ENCODE measurements around the gene CNDP2.

The CNDP2 gene

GRCh38 chr18:74540652-74541421 lies 44.7 kb downstream of the CNDP2 start:
- Histone ChIP-seq H3K9me3 (ENCODE audit: insufficient read depth, low read length) (no peaks in the 10 kb centered on the region), H3K9ac (ENCODE audit: low read length) (no peak overlapping the region), H3K79me2 (ENCODE audit: insufficient read depth, low read length) (no peaks in the 10 kb centered on the region), H3K27ac (ENCODE audit: low read depth, low read length) (no peak overlapping the region), H4K20me1 (ENCODE audit: low read depth, low read length) (no peaks in the 10 kb centered on the region), H2AFZ (ENCODE audit: low read depth, low read length, severe bottlenecking) (no peak overlapping the region), H3K27me3 (ENCODE audit: low read length) (no peaks in the 10 kb centered on the region), H3K9me2 (replicated peaks; ENCODE audit: insufficient read depth, low read length) (no peaks in the 10 kb centered on the region), H3K4me3 (ENCODE audit: insufficient read depth, low read length, poor library complexity, severe bottlenecking) (no peak overlapping the region), H3F3A (ENCODE audit: insufficient read depth) (no peaks in the 10 kb centered on the region), H3K4me2 (ENCODE audit: low read depth, low read length, poor library complexity, severe bottlenecking) (no peak overlapping the region), H3K36me3 (ENCODE audit: low read length) (no peaks in the 10 kb centered on the region)
- no peak for TF ChIP-seq CTCF (IDR thresholded peaks at IDR 0.05; ENCODE audit: insufficient read depth, low read length, poor library complexity, severe bottlenecking)
- no peak for TF ChIP-seq EZH2phosphoT487 (conservative IDR thresholded peaks at IDR 0.05; ENCODE audit: low read length)

GRCh38 chr18:74541703-74542555 lies 45.8 kb downstream of the CNDP2 start:
- no peaks in the 10 kb centered on the region for H3K9me2 ChIP-seq (replicated peaks; ENCODE audit: insufficient read depth, low read length)
- H3K36me3 ChIP-seq (ENCODE audit: low read length): no peaks in the 10 kb centered on the region
- no peak overlapping the region for H3K4me3 ChIP-seq (ENCODE audit: insufficient read depth, low read length, poor library complexity, severe bottlenecking)
- H3F3A ChIP-seq (ENCODE audit: insufficient read depth): no peaks in the 10 kb centered on the region
- no peaks in the 10 kb centered on the region for H3K27me3 ChIP-seq (ENCODE audit: low read length)
- no peak for TF ChIP-seq EZH2phosphoT487 (conservative IDR thresholded peaks at IDR 0.05; ENCODE audit: low read length)
- TF ChIP-seq CTCF (IDR thresholded peaks at IDR 0.05; ENCODE audit: insufficient read depth, low read length, poor library complexity, severe bottlenecking): no peak
- no peak overlapping the region for H3K27ac ChIP-seq (ENCODE audit: low read depth, low read length)
- H3K9ac ChIP-seq (ENCODE audit: low read length): no peak overlapping the region
- H3K9me3 ChIP-seq (ENCODE audit: insufficient read depth, low read length): no peaks in the 10 kb centered on the region
- H2AFZ ChIP-seq (ENCODE audit: low read depth, low read length, severe bottlenecking): no peak overlapping the region
- H3K79me2 ChIP-seq (ENCODE audit: insufficient read depth, low read length): no peaks in the 10 kb centered on the region
- H4K20me1 ChIP-seq (ENCODE audit: low read depth, low read length): no peaks in the 10 kb centered on the region
- H3K4me2 ChIP-seq (ENCODE audit: low read depth, low read length, poor library complexity, severe bottlenecking): no peak overlapping the region

GRCh38 chr18:74544898-74545297 lies 48.7 kb downstream of the CNDP2 start:
- H4K20me1 ChIP-seq (ENCODE audit: low read depth, low read length): no peaks in the 10 kb centered on the region
- H3K4me2 ChIP-seq (ENCODE audit: low read depth, low read length, poor library complexity, severe bottlenecking): no peak overlapping the region
- no peak for TF ChIP-seq EZH2phosphoT487 (conservative IDR thresholded peaks at IDR 0.05; ENCODE audit: low read length)
- no peak for TF ChIP-seq CTCF (IDR thresholded peaks at IDR 0.05; ENCODE audit: insufficient read depth, low read length, poor library complexity, severe bottlenecking)
- H3F3A ChIP-seq (ENCODE audit: insufficient read depth): no peaks in the 10 kb centered on the region
- peaks cover 9% of the 10 kb centered on the region; the same call in 1 of the 2 replicates for H3K9me3 ChIP-seq (ENCODE audit: insufficient read depth, low read length)
- no peak overlapping the region for H3K9ac ChIP-seq (ENCODE audit: low read length)
- no peaks in the 10 kb centered on the region for H3K9me2 ChIP-seq (replicated peaks; ENCODE audit: insufficient read depth, low read length)
- H3K79me2 ChIP-seq (ENCODE audit: insufficient read depth, low read length): no peaks in the 10 kb centered on the region
- no peak overlapping the region for H3K4me3 ChIP-seq (ENCODE audit: insufficient read depth, low read length, poor library complexity, severe bottlenecking)
- H2AFZ ChIP-seq (ENCODE audit: low read depth, low read length, severe bottlenecking): no peak overlapping the region
- no peaks in the 10 kb centered on the region for H3K27me3 ChIP-seq (ENCODE audit: low read length)
- H3K36me3 ChIP-seq (ENCODE audit: low read length): no peaks in the 10 kb centered on the region
- no peak overlapping the region for H3K27ac ChIP-seq (ENCODE audit: low read depth, low read length)

Measured in SU-DHL-6 (cell line).